GM10847 (cell line): ENCODE measurements around the gene AFAP1L1.

Source experiments
- POLR2A ChIP-seq: IDR thresholded peaks from 2 replicates; pipeline ENCODE4 v1.6.1; 2011; ENCODE audit not compliant: insufficient read length; ENCODE audit errors: extremely low read depth

The AFAP1L1 gene

GRCh38 chr5:149273950-149274349, 2.3 kb downstream of the AFAP1L1 start:
- no peak for TF ChIP-seq POLR2A

- no peak for TF ChIP-seq POLR2A
Measured at GRCh38 chr5:149274939-149275338, 3.3 kb downstream of the AFAP1L1 start.

- TF ChIP-seq POLR2A: no peak
Measured at GRCh38 chr5:149277801-149278200, 6.1 kb downstream of the AFAP1L1 start.

GRCh38 chr5:149278451-149279210, 7.0 kb downstream of the AFAP1L1 start:
- no peak for TF ChIP-seq POLR2A

DNA sequence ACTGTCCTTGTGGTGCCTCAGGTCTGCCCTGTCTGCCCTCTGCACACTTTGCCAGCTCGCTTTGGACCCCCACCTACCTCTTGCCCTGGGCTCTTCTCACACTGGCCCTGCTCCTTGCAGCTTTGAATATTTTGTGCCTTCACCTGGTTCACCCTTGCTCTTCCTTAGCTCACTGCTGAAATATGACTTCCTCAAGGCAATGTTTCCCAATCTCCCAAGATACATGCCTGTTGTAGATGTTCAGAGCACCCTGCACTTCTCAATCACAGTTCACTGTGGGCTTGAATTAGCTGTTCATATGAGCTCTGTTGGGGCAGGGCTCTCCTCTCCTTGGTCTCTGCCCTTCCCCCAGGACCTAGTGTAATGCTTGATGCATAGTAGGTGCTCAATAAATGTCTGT, 8.0 kb downstream of the AFAP1L1 start:
- TF ChIP-seq POLR2A: no peak

GRCh38 chr5:149280124-149280523, 8.5 kb downstream of the AFAP1L1 start:
- TF ChIP-seq POLR2A: no peak

DNA sequence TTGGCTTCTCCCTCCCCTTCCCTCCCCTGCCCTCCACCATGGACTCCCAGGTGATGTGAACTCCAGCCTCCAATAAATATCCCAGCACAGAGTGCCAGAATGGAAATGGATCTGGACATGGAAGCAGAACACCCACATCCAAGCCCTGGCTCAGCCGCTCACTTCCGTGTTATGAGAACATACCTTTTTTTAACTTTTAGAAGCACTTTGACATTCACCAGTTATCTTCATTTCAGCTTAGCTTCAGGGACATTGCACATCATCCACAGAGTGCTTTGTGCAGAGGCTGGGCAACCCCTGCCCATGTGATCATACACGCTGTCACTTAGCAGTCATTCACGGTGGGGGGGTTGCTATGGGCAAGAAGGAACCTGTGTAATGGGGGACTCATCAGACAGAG, 9.1 kb downstream of the AFAP1L1 start:
- no peak for TF ChIP-seq POLR2A

GRCh38 chr5:149282027-149282965, 10.6 kb downstream of the AFAP1L1 start:
- TF ChIP-seq POLR2A: no peak

DNA sequence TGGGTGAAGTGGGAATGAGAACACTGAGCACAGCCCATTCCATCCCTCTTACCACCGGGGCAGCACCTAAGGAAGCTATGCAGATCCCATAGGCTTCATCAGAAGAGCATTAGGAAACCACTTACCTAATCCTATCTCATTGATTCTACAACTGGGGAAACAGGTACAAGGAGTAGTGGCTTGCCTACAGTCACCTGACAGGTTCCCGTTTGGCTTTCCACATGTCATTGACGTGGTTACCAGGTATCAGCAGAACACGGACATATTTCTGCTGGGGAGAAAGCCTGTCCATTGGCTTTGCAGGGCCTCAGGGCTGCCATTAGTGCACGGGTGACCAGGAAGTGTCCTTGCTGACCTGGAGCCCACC, 11.3 kb downstream of the AFAP1L1 start:
- no peak for TF ChIP-seq POLR2A

DNA sequence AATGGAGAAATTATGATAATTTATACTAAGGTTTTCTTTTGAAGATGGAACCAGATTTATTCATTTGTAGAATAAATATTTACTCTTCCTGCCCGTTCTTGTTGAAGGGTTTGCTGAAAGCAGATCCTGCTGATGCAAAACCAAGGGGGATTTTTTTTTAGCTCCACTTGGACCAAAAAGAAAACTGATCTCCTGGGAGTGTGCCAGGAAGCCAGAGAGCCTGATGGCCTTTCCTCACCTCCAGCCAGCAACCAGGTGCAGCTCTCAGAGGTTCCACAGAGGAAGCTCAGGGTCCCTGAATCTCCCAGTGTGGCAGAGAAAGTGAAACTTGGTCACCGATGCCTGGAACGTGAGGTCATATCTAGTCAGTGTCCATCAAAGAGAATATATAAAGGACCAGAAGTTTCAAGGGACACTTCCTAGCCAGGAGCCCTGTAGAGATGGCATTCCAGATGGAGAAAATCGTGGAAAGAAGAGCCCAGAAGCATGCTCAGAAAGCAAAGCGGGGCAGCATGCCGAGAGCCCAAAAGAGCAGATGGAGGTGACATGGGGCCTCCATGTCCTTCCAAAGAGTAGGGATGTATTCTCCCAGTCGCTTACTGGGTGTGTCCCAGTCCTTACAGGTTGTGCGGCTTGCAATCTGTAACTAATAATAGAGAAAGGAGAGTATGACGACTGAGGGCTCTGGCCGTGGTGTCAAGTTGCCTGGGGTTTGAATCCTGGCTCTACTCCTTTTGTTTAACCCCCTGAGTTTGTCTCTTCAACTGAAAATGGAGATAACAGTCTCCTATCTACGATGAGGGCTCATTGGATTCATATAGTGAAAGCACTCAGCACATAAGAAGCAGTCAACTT, 12.2 kb downstream of the AFAP1L1 start:
- no peak for TF ChIP-seq POLR2A

DNA sequence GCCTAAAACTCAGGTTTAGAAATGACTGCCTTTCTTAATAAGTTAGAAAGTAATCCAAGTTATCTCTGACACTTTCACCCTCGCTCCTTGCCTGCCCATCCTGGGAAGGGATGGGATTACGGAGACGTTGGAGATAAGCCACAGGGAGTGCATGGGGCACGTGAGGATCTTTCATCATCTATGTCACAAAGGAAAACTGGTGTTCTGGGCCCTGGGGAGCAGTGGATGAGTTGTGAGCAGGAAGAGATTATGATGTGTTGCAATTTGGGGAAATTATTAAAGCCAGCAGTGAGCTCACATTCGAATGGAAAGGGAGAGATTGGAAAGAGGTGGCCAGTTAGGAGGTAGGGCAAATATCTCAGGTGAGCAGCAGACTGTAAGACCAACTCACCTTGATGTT, 12.8 kb downstream of the AFAP1L1 start:
- no peak for TF ChIP-seq POLR2A

DNA sequence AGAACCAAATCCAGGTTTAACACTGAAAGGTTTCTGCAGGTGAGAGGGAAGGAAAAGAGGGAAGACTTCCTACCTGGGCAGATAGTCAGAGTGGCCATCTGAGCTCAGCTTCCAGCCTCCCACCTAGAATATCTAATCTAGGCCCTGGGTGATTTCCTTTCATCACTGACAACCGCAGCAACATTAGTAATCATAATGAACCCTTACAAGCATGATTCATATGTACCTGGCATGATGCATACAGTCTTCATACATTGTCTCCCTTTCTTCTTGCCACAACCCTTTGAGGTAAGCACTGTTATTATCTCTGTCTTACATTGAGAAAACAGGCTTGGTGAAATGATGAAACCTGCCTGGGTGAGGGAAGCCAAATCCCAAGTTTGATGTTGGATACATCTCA, 13.5 kb downstream of the AFAP1L1 start:
- no peak for TF ChIP-seq POLR2A

DNA sequence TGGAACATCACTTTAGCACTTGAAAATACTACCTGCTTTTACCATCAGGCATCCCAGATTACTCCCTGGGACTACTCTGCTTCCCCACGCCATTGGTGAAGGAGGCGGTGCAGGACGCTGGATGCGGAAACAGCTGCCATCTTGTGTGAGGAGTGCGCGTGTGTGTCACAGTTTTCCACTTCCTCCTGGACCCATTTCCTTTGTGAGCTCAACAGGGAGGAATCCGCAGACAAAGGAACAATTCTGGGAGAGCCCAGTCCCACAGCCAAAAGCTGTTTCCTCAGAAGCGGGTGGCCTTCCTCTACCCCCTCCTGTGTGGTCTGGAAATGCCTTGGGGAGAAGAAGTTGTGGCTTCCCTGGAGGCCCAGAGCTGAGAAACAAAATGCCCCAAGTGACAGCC, 16.8 kb downstream of the AFAP1L1 start:
- TF ChIP-seq POLR2A: no peak

DNA sequence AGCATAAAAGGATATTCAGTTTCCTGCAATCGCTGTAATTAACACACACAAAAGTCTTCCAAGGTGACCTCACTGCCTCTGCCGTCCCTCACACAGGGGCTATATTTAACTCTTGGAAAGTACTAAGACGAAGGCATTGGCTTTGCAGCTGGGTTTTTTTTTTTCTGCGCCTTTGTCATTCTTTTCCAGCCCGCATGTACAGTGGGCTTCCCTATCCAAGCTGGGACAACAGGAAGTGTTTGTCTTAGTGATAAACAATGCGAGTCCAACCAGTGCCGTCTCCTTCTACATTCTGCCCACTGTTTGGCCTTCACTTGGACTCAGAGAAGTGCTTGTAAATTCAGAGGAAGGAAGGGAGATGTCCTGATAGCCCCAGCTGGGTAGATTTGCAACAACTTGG, 17.6 kb downstream of the AFAP1L1 start:
- TF ChIP-seq POLR2A: no peak
